ENCODE measurements around the gene THOC6. TPM values are rescaled to one million over a fixed set of nuclear protein-coding genes. Genes with fewer than 3 reads are reported as not detected.

THOC6 gene
- total RNA-seq, 1 donor from 2014 or later, result 16.6 TPM

DNA sequence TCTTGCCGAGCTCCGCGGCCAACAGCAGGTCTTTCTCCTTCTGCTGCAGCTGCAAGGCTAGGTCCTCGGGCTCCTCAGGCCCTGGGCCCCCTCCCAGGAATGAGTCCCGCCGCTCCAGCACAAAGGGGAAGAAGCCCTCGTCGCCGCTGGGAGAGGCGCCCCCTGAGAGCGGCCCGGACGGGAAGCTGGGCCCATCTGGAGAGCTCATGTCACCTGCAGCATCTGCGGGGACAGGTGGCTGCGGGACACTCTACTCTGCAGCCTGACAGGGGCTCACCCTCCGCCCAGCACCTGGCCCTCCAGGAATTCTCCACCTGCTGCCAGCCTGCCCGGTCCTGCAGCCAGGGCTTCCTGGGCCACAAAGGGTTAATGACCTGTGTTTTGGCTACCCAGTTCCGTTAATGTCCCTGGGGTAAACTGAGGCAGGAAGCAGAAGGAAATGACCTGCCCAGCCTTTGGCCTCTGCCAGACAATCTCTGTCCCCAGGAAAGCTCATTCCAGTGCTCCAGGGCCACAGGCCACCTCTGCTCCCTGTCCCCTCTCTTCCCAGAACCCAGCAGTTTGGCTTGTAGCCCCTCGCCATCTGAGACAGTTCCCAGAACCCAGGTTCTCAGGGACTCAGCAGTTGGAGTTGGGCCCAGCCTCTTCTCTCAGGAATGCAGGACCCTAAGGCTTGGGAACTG, 11.6 kb downstream of the THOC6 start:
- Histone ChIP-seq H3K27ac (no peak overlapping the region), H3K4me3 (no peak overlapping the region), H3K9me3 (ENCODE audit: low read depth) (no peaks in the 10 kb centered on the region), H3K4me1 (peaks cover 5% of the 10 kb centered on the region), H3F3A (ENCODE audit: low read depth) (peaks cover 4% of the 10 kb centered on the region), H3K9ac (no peak overlapping the region), H3K4me2 (no peak overlapping the region), H4K20me1 (ENCODE audit: low read depth) (peaks cover 6% of the 10 kb centered on the region), H2AFZ (replicated peaks) (no peak overlapping the region), H3K27me3 (peaks cover 84% of the 10 kb centered on the region), H3K79me2 (ENCODE audit: low read depth) (no peaks in the 10 kb centered on the region), H3K36me3 (no peaks in the 10 kb centered on the region)
- Mint-ChIP-seq H3K27ac (no peak overlapping the region), H3K4me1 (peaks cover 14% of the 10 kb centered on the region), H3K27me3 (ENCODE audit: insufficient read depth, low read depth) (peaks cover 66% of the 10 kb centered on the region), H3K9me3 (no peaks in the 10 kb centered on the region), H3K36me3 (peaks cover 1% of the 10 kb centered on the region), H3K4me3 (peak overlapping the region; percentile 52)
- TF ChIP-seq EZH2 (IDR thresholded peaks at IDR 0.05), result no peak
- no peak for TF ChIP-seq EZH2phosphoT487 (IDR thresholded peaks at IDR 0.05)
- TF ChIP-seq, protein P1, sequence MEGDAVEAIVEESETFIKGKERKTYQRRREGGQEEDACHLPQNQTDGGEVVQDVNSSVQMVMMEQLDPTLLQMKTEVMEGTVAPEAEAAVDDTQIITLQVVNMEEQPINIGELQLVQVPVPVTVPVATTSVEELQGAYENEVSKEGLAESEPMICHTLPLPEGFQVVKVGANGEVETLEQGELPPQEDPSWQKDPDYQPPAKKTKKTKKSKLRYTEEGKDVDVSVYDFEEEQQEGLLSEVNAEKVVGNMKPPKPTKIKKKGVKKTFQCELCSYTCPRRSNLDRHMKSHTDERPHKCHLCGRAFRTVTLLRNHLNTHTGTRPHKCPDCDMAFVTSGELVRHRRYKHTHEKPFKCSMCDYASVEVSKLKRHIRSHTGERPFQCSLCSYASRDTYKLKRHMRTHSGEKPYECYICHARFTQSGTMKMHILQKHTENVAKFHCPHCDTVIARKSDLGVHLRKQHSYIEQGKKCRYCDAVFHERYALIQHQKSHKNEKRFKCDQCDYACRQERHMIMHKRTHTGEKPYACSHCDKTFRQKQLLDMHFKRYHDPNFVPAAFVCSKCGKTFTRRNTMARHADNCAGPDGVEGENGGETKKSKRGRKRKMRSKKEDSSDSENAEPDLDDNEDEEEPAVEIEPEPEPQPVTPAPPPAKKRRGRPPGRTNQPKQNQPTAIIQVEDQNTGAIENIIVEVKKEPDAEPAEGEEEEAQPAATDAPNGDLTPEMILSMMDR (IDR thresholded peaks at IDR 0.05), result no peak
- no peak for DNase-seq (ENCODE audit: low spot score)

DNA sequence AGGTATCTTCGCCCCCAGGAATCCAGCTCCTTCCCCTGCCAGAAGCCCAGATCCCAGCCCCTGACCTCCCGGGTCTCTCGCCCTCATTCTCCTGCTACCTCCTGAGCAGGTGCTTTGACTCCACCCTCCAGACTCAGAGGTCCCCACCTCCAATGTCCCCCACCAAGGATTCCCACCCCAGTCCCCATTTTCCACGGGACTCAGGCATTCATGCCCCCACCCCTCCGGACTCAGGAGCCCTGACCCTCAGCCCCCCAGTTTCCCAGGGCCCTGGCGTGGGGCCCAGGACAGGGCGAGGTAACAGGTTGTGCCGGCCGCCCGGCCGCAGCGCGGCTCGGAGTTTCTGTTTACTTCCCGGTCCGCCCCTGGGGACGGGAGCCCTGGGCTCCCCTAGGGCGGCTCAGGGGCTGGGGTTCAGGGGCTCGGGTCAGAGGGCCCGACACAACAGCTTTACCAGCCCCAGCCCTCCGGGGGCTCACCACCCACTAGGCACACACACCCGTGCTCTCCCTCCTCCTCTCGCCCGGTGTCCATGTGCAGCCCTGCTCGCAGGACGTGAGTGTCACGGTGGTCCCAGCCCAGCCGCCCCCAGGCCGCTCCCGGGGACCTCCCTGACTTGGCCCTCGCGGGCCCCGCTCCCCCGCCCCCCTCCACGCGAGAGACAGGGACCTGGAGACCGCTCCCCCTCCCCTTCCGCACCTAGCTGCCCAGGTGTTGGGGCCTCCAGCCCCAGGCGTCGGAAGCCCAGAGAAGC, 12.3 kb downstream of the THOC6 start:
- no peak overlapping the region for H3K9ac ChIP-seq

DNA sequence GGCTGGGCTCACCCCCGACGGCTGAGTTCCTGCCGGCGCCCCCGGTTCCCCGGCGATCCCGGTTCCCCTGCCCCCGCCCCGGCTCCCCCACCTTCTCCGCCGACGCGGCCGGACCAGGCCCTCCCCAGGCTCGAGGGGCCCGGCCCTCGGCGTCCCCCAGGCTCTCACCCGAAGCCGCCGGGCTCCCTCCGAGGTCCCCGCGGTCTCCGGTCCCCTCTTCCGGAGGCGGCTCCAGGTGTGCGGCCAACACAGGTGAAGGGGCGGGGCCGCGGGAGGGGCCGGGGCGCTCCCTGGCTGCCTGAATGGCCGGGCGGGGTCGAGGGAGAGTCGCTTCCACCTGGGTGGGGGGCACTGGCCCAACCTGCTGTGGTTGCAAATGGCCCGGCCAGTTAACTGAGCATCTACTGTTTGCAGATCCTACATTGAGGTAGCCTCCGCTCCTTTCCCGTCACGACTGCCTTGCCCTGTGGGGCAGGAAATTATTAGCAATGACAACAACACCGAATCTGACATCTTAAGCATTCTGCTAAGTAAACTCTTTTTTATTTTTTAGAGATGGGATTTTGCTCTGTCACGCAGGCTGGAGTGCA, 13.0 kb downstream of the THOC6 start, which contains the start of gene BICDL2:
BICDL2 (minus strand) TSS at position 219 of the 590 bp plus-strand sequence. CDS start 1,448 bp downstream, outside the sequence.
- Histone ChIP-seq H3K27ac (no peak within 1 kb of the TSS), H3K9ac (no peak within 1 kb of the TSS), H3K4me3 (no peak within 1 kb of the TSS), H2AFZ (replicated peaks) (no peak within 1 kb of the TSS), H3K9me3 (ENCODE audit: low read depth) (no peaks in the 10 kb centered on the region), H4K20me1 (ENCODE audit: low read depth) (no peaks in the 10 kb centered on the region), H3K79me2 (ENCODE audit: low read depth) (no peaks in the 10 kb centered on the region), H3K36me3 (no peaks in the 10 kb centered on the region), H3K27me3 (peaks cover 96% of the 10 kb centered on the region), H3K4me2 (peak within 1 kb of the TSS; percentile 4), H3K4me1 (no peaks in the 10 kb centered on the region), H3F3A (ENCODE audit: low read depth) (no peaks in the 10 kb centered on the region)
- Mint-ChIP-seq H3K4me3 (peak within 1 kb of the TSS; percentile 63), H3K36me3 (peaks cover 1% of the 10 kb centered on the region), H3K9me3 (no peaks in the 10 kb centered on the region), H3K27me3 (ENCODE audit: insufficient read depth, low read depth) (peaks cover 66% of the 10 kb centered on the region), H3K4me1 (peaks cover 12% of the 10 kb centered on the region), H3K27ac (no peak within 1 kb of the TSS)
- TF ChIP-seq EZH2phosphoT487 (IDR thresholded peaks at IDR 0.05), result peak; percentile 98
- TF ChIP-seq, protein P1 (IDR thresholded peaks at IDR 0.05), result no peak
- TF ChIP-seq EZH2 (IDR thresholded peaks at IDR 0.05), result peak; percentile 99
- no peak for DNase-seq (ENCODE audit: low spot score)

More for the DNA sequence above, 12.3 kb downstream of the THOC6 start:
- Mint-ChIP-seq H3K4me1 (peaks cover 12% of the 10 kb centered on the region), H3K27ac (no peak overlapping the region), H3K36me3 (peaks cover 1% of the 10 kb centered on the region), H3K9me3 (no peaks in the 10 kb centered on the region), H3K27me3 (ENCODE audit: insufficient read depth, low read depth) (peaks cover 66% of the 10 kb centered on the region), H3K4me3 (peak overlapping the region; percentile 52)
- no peak for DNase-seq (ENCODE audit: low spot score)
- Histone ChIP-seq H3K9me3 (ENCODE audit: low read depth) (no peaks in the 10 kb centered on the region), H3K27ac (no peak overlapping the region), H3K36me3 (no peaks in the 10 kb centered on the region), H3K27me3 (peaks cover 90% of the 10 kb centered on the region), H3K79me2 (ENCODE audit: low read depth) (no peaks in the 10 kb centered on the region), H3K4me3 (no peak overlapping the region), H3K4me2 (peak overlapping the region; percentile 4), H3K4me1 (peaks cover 4% of the 10 kb centered on the region), H4K20me1 (ENCODE audit: low read depth) (peaks cover 3% of the 10 kb centered on the region), H3F3A (ENCODE audit: low read depth) (peaks cover 4% of the 10 kb centered on the region), H2AFZ (replicated peaks) (no peak overlapping the region)
- no peak for TF ChIP-seq EZH2phosphoT487 (IDR thresholded peaks at IDR 0.05)
- TF ChIP-seq EZH2 (IDR thresholded peaks at IDR 0.05), result no peak
- TF ChIP-seq, protein P1 (IDR thresholded peaks at IDR 0.05), result no peak

Data from neural progenitor cell (in vitro differentiated cells).